HG02763 (cell line): ENCODE data around the gene SERINC4.
"Not testable (repeated sequence)": the region's sequence is repeated elsewhere in the genome, so short reads cannot be mapped to it uniquely, and the experiment has no call there.

ENCODE experiments used
- ATAC-seq: cut with Tn5 transposase; IDR thresholded peaks from one replicate; pipeline ENCODE4 v1.9.1; 2021; ENCODE audit warnings: mild to moderate bottlenecking, moderate library complexity; ENCODE audit not compliant: unreplicated experiment

The SERINC4 gene

GRCh38 chr15:43799945-43800285, at the start of gene SERINC4:
SERINC4 (minus strand) TSS chr15:43800220; CDS start chr15:43799986, 234 bp downstream.
- ATAC-seq: no peak

- ATAC-seq: no peak
These were observed 45.4 kb upstream of the SERINC4 start for GRCh38 chr15:43845421-43845820.

- ATAC-seq: not testable (repeated sequence)
These were observed 32.5 kb upstream of the SERINC4 start for GRCh38 chr15:43832485-43832884.

GRCh38 chr15:43831519-43832052, 31.6 kb upstream of the SERINC4 start:
- not testable (repeated sequence) for ATAC-seq

GRCh38 chr15:43830691-43831275, 30.8 kb upstream of the SERINC4 start:
- ATAC-seq: not testable (repeated sequence)

GRCh38 chr15:43829951-43830540, 30.0 kb upstream of the SERINC4 start:
- not testable (repeated sequence) for ATAC-seq

- ATAC-seq: no peak
These were observed 28.1 kb upstream of the SERINC4 start for GRCh38 chr15:43828061-43828657.

- ATAC-seq: peak; percentile 56
These were observed 26.7 kb upstream of the SERINC4 start, which contains the start of gene WDR76 for GRCh38 chr15:43826508-43827341. WDR76 (plus strand) TSS chr15:43827002; CDS start chr15:43827033, 31 bp downstream.

GRCh38 chr15:43826029-43826507, 26.0 kb upstream of the SERINC4 start:
- ATAC-seq: no peak

GRCh38 chr15:43825305-43825704, 25.3 kb upstream of the SERINC4 start:
- not testable (repeated sequence) for ATAC-seq

- ATAC-seq: peak; percentile 81
These were observed 24.6 kb upstream of the SERINC4 start, which contains the start of gene MFAP1 for GRCh38 chr15:43824302-43825246. MFAP1 (minus strand) TSS chr15:43824690; CDS start chr15:43824569, 121 bp downstream.

- no peak for ATAC-seq
These were observed 21.5 kb upstream of the SERINC4 start for GRCh38 chr15:43821505-43821904.

GRCh38 chr15:43815064-43815463, 15.0 kb upstream of the SERINC4 start:
- ATAC-seq: not testable (repeated sequence)

GRCh38 chr15:43808960-43809678, 9.1 kb upstream of the SERINC4 start:
- ATAC-seq: no peak

- ATAC-seq: no peak
These were observed 8.5 kb upstream of the SERINC4 start for GRCh38 chr15:43808435-43808950.

- ATAC-seq: not testable (repeated sequence)
These were observed 2.7 kb upstream of the SERINC4 start for GRCh38 chr15:43802676-43803075.

GRCh38 chr15:43800286-43801141, 494 bp upstream of the SERINC4 start, which contains the start of gene HYPK:
HYPK (plus strand) TSS chr15:43800599; CDS start chr15:43800623, 24 bp downstream.
- peak; percentile 87 for ATAC-seq
